Pulmonary artery endothelial cell (primary cell): ENCODE data around the gene ZNF516. TPM values are rescaled to one million over a fixed set of nuclear protein-coding genes. Genes with fewer than 3 reads are reported as not detected.

ENCODE experiments used
- DNase-seq: peaks from one replicate; pipeline ENCODE4 v3.0.0-alpha.2; 2011; ENCODE audit warnings: low read depth, low spot score
- total RNA-seq: library from RNA; depleted of rRNA; stranded (reverse); fragments of >200 nt; gene quantifications from 2 replicates; pipeline ENCODE4 v1.2.3, GENCODE V29; 2014

The ZNF516 gene
- total RNA-seq, 1 donor from 2014 or later: 10.0 TPM

DNA sequence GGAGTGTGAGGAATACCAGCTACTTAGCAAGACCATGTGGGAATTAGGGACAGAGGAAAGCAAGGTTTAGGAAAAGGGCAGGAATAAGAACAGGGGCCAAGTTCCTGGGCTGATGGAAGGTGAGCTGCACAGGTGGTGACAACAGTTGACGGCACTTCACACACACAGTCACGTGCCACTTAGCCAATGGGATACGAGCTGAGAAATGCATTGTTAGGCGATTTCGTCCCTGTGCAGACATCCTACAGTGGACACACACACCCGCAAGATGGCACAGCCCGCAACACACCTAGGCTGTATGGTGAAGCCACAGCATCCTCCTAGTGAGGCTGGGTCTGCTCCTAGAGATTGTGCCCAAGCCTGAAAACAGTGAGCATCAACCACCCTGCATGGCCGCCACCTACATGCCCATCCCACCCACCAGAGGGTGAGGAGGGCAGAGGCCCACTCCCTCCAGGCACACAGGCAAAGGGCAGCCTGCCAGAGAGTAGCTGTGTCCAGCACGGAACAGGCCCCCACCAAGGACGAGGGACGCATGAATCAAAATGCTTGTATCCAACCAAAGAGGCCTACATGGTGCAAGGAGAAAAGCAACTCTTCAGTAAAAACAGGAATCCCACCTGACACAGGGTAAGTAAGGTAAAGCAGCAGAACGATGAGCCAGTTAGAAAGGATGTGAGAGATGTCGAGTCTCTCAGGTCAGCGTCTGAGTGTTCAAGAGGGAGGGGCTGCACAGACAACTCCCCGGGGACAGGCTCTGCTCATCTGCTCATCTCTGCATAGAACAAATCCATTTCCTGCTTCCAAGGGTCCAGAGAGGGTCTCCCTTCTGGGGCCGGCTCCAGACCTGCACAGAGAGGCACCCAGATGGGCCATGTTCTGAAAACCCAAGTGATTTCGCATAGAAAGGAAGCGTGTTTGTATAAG lies 51.3 kb downstream of the ZNF516 start:
- DNase-seq: no peak

DNA sequence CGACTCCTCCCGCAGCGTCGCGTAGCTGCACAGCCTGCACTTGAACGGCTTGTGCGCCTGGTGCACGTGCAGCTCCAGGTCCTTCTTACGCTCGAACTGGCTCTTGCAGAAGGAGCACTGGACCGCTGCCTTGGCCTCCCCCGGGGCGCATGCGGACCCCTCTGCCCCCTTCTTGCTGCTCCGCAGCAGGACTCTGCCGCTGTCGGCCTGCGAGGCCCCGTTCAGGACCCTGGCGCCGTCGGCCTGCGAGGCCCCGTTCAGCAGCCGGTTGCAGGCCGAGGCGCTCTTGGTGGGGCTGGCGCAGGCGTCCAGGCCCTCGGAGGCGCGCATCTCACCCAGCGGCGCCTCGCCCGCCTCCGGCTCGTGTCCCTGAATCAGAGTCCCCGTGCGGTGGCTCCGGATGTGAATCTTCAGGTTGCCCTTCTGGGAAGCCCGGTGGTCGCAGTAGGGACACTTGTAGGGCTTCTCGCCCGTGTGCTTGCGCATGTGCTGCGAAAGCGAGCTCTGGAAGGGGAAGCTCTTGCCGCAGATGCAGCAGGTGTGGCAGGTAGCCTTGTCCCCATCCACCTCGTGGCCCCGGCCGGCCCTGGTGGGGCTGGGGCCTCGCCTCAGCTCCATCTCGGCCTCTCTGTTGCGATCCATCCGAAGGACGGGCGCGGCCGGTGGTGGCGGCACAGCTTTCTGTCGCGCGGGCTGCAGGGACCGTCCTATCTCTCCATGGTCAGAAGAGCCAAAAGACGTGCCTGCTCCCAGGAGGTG lies 52.5 kb downstream of the ZNF516 start:
- no peak for DNase-seq

- DNase-seq: no peak
These were observed 53.2 kb downstream of the ZNF516 start for GRCh38 chr18:76441668-76442412.

DNA sequence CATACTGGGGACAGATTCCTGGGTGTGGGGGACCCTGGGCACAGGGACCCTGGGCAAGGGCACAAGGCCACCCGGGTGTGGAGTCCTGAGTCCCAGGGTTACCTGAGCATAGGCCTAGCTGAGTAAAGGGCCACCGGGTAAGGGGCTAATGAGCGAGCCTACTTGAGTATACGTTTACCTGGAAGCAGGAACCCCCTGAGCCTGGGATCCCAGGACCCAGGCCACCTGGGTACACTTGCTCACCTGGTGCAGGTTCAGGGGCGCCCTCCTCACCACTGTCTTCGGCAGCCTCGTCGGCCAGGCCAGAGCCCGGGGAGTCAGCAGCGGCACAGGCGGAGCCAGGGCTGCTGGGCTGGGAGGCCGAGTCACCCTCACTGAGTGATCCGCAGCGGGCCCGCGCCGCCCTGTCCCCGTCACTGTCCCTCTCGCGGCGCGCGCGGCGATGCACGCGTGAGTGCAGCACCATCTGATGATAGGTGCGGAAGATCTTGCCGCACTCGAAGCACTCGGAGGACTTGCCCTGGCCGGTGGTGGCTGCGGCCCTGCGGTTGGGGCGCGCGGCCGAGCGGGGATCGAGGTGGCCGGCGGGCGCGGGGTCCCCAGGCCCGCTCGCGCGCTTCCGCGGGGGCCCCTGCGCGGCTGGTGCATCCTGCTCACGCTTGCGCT lies 53.9 kb downstream of the ZNF516 start:
- DNase-seq: no peak

- no peak for DNase-seq
These were observed 57.1 kb downstream of the ZNF516 start for GRCh38 chr18:76437910-76438309.

DNA sequence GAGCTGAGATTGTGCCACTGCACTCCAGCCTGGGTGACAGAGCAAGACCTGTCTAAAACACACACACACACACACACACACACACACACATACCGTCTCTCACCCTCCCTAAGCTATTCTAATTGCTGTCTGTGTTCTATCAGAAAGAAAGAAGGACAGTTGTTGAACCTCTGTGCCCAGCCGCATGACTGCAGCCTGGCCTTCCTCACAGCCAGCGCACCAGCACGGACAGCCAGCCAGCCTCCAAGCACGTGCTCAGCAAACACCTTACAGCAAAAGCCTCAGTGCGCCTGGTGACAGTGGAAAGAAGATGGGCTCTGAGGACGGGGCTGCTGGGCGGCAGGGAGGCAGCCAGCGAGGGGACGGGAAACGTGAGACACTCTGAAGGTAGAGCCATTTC lies 58.0 kb downstream of the ZNF516 start:
- DNase-seq: no peak

- no peak for DNase-seq
These were observed 58.7 kb downstream of the ZNF516 start for GRCh38 chr18:76436342-76436741.

GRCh38 chr18:76435316-76435989 lies 59.6 kb downstream of the ZNF516 start:
- DNase-seq: no peak

- no peak for DNase-seq
These were observed 60.6 kb downstream of the ZNF516 start for GRCh38 chr18:76434452-76434851.

GRCh38 chr18:76433788-76434187 lies 61.3 kb downstream of the ZNF516 start:
- DNase-seq: no peak

GRCh38 chr18:76432970-76433767 lies 61.9 kb downstream of the ZNF516 start:
- no peak for DNase-seq

DNA sequence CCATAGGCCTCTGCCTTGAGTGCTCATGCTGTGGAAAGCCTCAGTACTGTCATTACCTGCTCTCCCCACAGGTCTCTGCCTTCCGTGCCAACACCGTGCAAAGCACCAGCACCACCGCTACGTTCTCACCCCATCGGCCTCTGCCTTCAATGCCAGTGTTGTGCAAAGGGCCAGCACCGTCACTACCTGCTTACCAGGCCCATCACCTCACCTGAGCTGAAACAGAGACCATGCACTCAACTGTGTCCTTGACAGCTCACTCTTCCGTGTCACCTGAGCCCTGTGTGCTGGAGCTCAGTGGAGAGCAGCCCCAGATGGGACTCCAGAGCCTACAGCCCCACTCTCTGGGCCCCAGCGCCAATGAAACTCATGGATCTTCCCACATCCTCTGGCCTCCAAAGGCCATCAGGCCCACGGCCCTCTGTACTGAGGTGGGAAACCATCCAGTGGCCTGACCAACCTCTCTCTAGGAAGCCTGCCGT lies 62.7 kb downstream of the ZNF516 start:
- no peak for DNase-seq

GRCh38 chr18:76431437-76432273 lies 63.4 kb downstream of the ZNF516 start:
- no peak for DNase-seq

GRCh38 chr18:76430636-76431035 lies 64.4 kb downstream of the ZNF516 start:
- no peak for DNase-seq

DNA sequence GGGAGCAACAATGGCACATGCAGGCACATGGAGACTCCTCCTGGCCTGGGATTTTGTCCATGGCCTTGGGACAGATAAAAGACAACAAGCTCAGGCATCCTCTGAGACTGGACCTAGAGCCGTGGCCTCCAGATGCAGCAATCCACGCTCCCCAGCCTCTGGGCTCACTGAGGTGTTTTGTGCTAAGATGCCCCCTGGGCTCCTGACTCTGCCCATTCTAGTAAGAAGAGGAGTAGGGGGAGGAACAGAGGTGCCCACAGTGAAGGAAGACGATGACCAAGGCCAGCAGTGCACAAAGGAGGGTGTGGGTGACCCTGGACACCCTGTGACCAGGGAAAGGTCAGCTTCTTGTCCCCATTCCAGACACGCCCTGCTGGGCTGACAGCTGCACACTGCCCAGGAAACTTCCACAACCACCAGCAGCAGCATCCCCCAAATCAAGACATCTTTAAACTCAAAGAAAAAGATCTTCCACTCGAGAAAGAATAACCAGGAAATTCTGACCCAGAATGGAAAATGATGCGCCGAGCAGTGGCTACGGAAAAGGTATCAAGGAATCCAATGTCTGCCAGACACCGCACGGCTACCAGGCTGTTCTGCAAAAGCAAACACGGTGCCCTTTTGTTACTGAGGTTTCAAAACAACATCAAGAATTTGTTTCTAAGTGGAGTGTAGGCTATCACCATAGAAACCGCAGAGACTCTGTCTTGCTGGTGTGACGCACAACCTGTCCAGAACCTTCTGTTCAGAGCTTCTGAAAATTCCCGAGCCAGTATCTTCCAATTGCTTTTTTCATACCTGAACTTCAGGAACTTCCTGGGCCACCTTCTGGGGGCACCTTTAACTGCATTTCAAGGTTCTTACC lies 65.5 kb downstream of the ZNF516 start:
- DNase-seq: no peak

DNA sequence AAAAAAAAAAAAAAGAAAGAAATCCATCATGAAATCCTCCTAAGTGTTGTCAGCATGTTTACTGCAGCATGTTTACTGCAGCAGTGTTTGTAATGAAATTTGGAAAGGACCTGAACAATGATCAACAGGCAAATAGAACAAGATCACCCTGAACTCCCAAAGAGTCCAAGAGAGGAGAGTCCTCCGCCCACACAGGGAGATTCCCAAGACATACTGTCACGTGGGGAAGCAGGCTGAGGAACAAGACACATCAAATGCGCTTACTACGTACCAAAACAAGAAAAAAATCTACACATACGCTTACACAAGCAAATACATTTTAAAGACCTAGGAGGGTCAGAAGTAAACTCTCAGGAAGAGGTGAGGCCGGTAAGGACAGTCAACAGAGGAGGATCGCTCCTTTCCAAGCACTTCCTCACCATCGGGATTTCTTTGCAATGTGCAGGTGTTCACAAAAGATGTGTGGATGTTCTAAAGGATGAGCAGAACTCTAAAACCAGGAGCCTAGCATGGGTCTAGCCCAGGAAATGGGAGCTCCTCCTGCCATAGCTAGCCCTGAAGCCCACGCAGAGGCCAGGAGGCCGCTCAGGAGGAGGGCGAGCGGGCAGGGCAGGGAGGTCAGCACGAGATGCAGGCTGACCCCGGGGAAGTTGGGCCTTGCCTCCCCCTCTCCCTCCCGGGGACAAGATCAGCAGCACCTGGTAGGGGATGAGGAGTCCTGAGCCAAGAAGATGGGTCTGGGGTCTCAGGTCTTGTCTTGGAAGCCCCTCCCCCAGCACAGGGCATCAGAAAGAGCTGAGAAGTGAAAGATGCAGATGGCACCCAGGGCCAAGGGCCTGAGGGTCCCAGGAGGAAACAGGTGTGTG lies 66.4 kb downstream of the ZNF516 start:
- DNase-seq: no peak

GRCh38 chr18:76426737-76427305 lies 68.2 kb downstream of the ZNF516 start:
- no peak for DNase-seq
